Ovary (tissue), 3 donors: ENCODE measurements around the gene SH3GL3.

Experiments
- POLR2A ChIP-seq: fragments of 450-650 bp; IDR thresholded peaks from one replicate; pipeline ENCODE4 v1.6.1; 2017; ENCODE audit warnings: antibody characterized with exemption, mild to moderate bottlenecking, moderate library complexity
- TF ChIP-seq, protein P1 (sequence below), 3 donors: fragments of 450-650 bp in 2 of 3; fragments of 200-600 bp in 1 of 3; IDR thresholded peaks; one replicate each; pipeline versions ENCODE4 v1.5.1 to v1.8.0; 2016 to 2022; ENCODE audit warnings: antibody characterized with exemption in 3 of 3, mild to moderate bottlenecking in 1 of 3
- donor health status: DM: no; HTN: no; CAD: no.

DNA sequence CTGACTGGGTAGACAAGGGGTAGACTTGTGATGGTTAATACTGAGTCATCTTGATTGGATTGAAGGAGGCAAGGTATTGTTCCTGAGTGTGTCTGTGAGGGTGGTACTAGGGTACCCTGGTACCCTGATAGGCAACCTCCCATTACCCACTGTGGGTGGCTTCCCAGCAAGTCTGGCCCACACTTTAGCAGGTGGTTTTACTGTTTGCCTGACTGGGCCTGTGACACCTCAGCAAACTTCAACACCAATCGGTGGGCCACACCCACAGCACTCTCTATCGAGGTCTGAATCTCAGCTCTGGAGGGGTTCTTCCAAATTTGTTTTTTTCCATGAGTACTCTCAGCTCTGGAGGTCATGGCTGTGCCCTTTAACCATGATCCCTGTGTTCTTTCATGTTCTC is 24.6 kb upstream of the SH3GL3 start:
- TF ChIP-seq POLR2A: no peak
- TF ChIP-seq, protein P1, sequence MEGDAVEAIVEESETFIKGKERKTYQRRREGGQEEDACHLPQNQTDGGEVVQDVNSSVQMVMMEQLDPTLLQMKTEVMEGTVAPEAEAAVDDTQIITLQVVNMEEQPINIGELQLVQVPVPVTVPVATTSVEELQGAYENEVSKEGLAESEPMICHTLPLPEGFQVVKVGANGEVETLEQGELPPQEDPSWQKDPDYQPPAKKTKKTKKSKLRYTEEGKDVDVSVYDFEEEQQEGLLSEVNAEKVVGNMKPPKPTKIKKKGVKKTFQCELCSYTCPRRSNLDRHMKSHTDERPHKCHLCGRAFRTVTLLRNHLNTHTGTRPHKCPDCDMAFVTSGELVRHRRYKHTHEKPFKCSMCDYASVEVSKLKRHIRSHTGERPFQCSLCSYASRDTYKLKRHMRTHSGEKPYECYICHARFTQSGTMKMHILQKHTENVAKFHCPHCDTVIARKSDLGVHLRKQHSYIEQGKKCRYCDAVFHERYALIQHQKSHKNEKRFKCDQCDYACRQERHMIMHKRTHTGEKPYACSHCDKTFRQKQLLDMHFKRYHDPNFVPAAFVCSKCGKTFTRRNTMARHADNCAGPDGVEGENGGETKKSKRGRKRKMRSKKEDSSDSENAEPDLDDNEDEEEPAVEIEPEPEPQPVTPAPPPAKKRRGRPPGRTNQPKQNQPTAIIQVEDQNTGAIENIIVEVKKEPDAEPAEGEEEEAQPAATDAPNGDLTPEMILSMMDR (IDR thresholded peaks at IDR 0.05): no peak
